Measurements from ENCODE around the gene BMP8A. TPM values are rescaled to one million over a fixed set of nuclear protein-coding genes. Genes with fewer than 3 reads are reported as not detected.
A peak's percentile ranks its signal among the peaks of the same experiment; 100 is the strongest.

Gene BMP8A
- total RNA-seq, 1 donor from 2014 or later: not detected

DNA sequence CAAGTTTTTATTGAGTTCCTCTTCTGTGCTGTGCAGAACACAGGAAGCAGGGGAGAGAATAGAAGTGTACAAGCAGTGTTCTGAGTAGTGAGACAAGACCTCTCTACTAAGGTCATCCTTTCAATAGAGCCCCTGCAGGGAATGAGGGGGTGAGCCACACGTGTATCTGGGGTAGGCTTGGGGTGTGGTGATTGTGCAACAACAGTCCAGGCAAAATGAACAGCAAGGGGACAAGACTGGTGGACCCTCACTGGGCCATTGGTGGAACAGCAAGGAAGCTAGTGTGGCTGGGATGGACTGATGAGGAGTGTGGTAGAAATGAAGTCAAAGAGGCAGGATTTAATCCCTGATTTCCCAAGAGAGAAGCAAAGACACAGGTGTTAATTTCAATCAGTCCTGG lies 8.2 kb upstream of the BMP8A start:
- Histone ChIP-seq H3K4me3 (no peak overlapping the region), H3K27me3 (no peaks in the 10 kb centered on the region), H3K36me3 (peaks cover 68 to 84% of the 10 kb centered on the region in 2 donors), H3K4me1 (no peaks in the 10 kb centered on the region), H3K27ac (no peak overlapping the region), H3K9me3 (no peaks in the 10 kb centered on the region)
- TF ChIP-seq, protein P1, sequence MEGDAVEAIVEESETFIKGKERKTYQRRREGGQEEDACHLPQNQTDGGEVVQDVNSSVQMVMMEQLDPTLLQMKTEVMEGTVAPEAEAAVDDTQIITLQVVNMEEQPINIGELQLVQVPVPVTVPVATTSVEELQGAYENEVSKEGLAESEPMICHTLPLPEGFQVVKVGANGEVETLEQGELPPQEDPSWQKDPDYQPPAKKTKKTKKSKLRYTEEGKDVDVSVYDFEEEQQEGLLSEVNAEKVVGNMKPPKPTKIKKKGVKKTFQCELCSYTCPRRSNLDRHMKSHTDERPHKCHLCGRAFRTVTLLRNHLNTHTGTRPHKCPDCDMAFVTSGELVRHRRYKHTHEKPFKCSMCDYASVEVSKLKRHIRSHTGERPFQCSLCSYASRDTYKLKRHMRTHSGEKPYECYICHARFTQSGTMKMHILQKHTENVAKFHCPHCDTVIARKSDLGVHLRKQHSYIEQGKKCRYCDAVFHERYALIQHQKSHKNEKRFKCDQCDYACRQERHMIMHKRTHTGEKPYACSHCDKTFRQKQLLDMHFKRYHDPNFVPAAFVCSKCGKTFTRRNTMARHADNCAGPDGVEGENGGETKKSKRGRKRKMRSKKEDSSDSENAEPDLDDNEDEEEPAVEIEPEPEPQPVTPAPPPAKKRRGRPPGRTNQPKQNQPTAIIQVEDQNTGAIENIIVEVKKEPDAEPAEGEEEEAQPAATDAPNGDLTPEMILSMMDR (IDR thresholded peaks at IDR 0.05): no peak
- intact Hi-C loops (cut with DNase I): no loop called here
- DNase-seq (ENCODE audit: low spot score in 2 of 2): no peak

- peak overlapping the region in 1 of 2 donors; percentile 11 for H3K27ac ChIP-seq
- intact Hi-C loops (cut with DNase I): no loop called here
- DNase-seq (ENCODE audit: low spot score in 2 of 2): no peak
- TF ChIP-seq, protein P1 (IDR thresholded peaks at IDR 0.05): no peak
- H3K27me3 ChIP-seq: no peaks in the 10 kb centered on the region
- H3K4me3 ChIP-seq: no peak overlapping the region
- H3K36me3 ChIP-seq: peaks cover 67 to 72% of the 10 kb centered on the region in 2 donors
- H3K4me1 ChIP-seq: no peaks in the 10 kb centered on the region
- no peaks in the 10 kb centered on the region for H3K9me3 ChIP-seq
Measured at GRCh38 chr1:39484564-39484963, 6.9 kb upstream of the BMP8A start.

- DNase-seq (ENCODE audit: low spot score in 2 of 2): no peak
- H3K4me3 ChIP-seq: no peak overlapping the region
- intact Hi-C loops (cut with DNase I): no loop called here
- H3K9me3 ChIP-seq: no peaks in the 10 kb centered on the region
- H3K36me3 ChIP-seq: peaks cover 61 to 65% of the 10 kb centered on the region in 2 donors
- H3K4me1 ChIP-seq: no peaks in the 10 kb centered on the region
- no peaks in the 10 kb centered on the region for H3K27me3 ChIP-seq
- H3K27ac ChIP-seq: peak overlapping the region; percentile 9 to 11
- TF ChIP-seq, protein P1 (IDR thresholded peaks at IDR 0.05): no peak
Measured at GRCh38 chr1:39485046-39485803, 6.2 kb upstream of the BMP8A start.

GRCh38 chr1:39488012-39488545 lies 3.4 kb upstream of the BMP8A start:
- Histone ChIP-seq H3K9me3 (no peaks in the 10 kb centered on the region), H3K27ac (no peak overlapping the region), H3K4me3 (no peak overlapping the region), H3K4me1 (peaks cover 0 to 3% of the 10 kb centered on the region in 2 donors), H3K27me3 (no peaks in the 10 kb centered on the region), H3K36me3 (peaks cover 36 to 41% of the 10 kb centered on the region in 2 donors)
- DNase-seq (ENCODE audit: low spot score in 2 of 2): no peak
- TF ChIP-seq, protein P1 (IDR thresholded peaks at IDR 0.05): no peak
- intact Hi-C loops (cut with DNase I): no loop called here

GRCh38 chr1:39488793-39489566 lies 2.5 kb upstream of the BMP8A start:
- Histone ChIP-seq H3K27me3 (no peaks in the 10 kb centered on the region), H3K36me3 (peaks cover 30 to 35% of the 10 kb centered on the region in 2 donors), H3K4me3 (no peak overlapping the region), H3K27ac (no peak overlapping the region), H3K4me1 (peaks cover 0 to 3% of the 10 kb centered on the region in 2 donors), H3K9me3 (no peaks in the 10 kb centered on the region)
- TF ChIP-seq, protein P1 (IDR thresholded peaks at IDR 0.05): no peak
- intact Hi-C loops (cut with DNase I): no loop called here
- no peak for DNase-seq (ENCODE audit: low spot score in 2 of 2)

Data from ascending aorta (tissue), 2 donors.